A673 (cell line): ENCODE results near the gene ERICH6. TPM values are rescaled to one million over a fixed set of nuclear protein-coding genes. Genes with fewer than 3 reads are reported as not detected.

Experiments
- BruUV-seq: library from RNA; stranded (reverse); fragments of 400-500 nt; replicated peaks from 2 replicates; lab custom pipeline; 2021; lab: Mats Ljungman, UMichigan
- CTCF ChIA-PET: fragments of 300-600 bp; sonication (Branson Sonifier 250); formaldehyde crosslinking; loops from one replicate; lab custom pipeline; 2022; ENCODE audit warnings: antibody characterized with exemption; lab: Charles Lee
- POLR2A ChIA-PET: fragments of 300-600 bp; sonication (Branson Sonifier 250); formaldehyde crosslinking; loops from one replicate; lab custom pipeline; 2022; ENCODE audit warnings: antibody characterized with exemption; ENCODE audit not compliant: low non-redundant PET; lab: Charles Lee
- DNase-seq: peaks from one replicate; pipeline ENCODE4 v3.0.0-alpha.2; 2015; ENCODE audit warnings: low spot score
- H3K27ac ChIP-seq: fragments of 200-600 bp; sonication (generic); 2 replicates; pipeline ENCODE4 v1.5.1; 2016; ENCODE audit warnings: mixed run types, low read depth, mild to moderate bottlenecking, mixed read lengths, antibody characterized with exemption, low read length; ENCODE audit not compliant: poor library complexity, severe bottlenecking
- H3K27me3 ChIP-seq: fragments of 200-600 bp; sonication (generic); replicated peaks from 2 replicates; pipeline ENCODE4 v1.6.1; 2017; ENCODE audit warnings: mixed run types, low read depth, mild to moderate bottlenecking, mixed read lengths, antibody characterized with exemption, low read length; ENCODE audit not compliant: insufficient read depth, poor library complexity
- H3K36me3 ChIP-seq: fragments of 200-600 bp; sonication (generic); 2 replicates; pipeline ENCODE4 v1.6.1; 2016; ENCODE audit warnings: mixed run types, mild to moderate bottlenecking, mixed read lengths, antibody characterized with exemption, low read length; ENCODE audit not compliant: insufficient read depth, poor library complexity, severe bottlenecking
- H3K4me1 ChIP-seq: fragments of 200-600 bp; sonication (generic); 2 replicates; pipeline ENCODE4 v1.6.1; 2017; ENCODE audit warnings: mixed run types, mild to moderate bottlenecking, mixed read lengths, antibody characterized with exemption, low read length; ENCODE audit not compliant: insufficient read depth, poor library complexity, severe bottlenecking
- H3K4me3 ChIP-seq: fragments of 200-600 bp; sonication (generic); 2 replicates; pipeline ENCODE4 v1.5.1; 2016; ENCODE audit warnings: low read depth, mixed run types, mild to moderate bottlenecking, mixed read lengths, low read length; ENCODE audit not compliant: poor library complexity, severe bottlenecking
- H3K9me3 ChIP-seq: fragments of 200-600 bp; sonication (generic); 2 replicates; pipeline ENCODE4 v1.6.1; 2016; ENCODE audit warnings: mixed run types, low read depth, mild to moderate bottlenecking, mixed read lengths, antibody characterized with exemption, low read length; ENCODE audit not compliant: poor library complexity, severe bottlenecking
- CTCF ChIP-seq: fragments of 300-800, 200-600 bp; sonication (generic); conservative IDR thresholded peaks from 2 replicates; pipeline ENCODE4 v1.5.1; 2017; ENCODE audit warnings: low read depth, mild to moderate bottlenecking, antibody characterized with exemption, low read length, moderate library complexity, mixed read lengths
- EZH2 ChIP-seq: fragments of 200-600 bp; sonication (generic); IDR thresholded peaks from 2 replicates; pipeline ENCODE4 v1.6.1; 2017; ENCODE audit warnings: borderline replicate concordance, low read depth, mild to moderate bottlenecking, mixed read lengths, antibody characterized with exemption, low read length; ENCODE audit not compliant: poor library complexity, severe bottlenecking
- intact Hi-C: fragments of 100-400 bp; cut with micrococcal nuclease; formaldehyde crosslinking; loops from one replicate; pipeline ENCODE4 v1.10.0; 2022; ENCODE audit not compliant: unreplicated experiment
- total RNA-seq: library from RNA; stranded (reverse); gene quantifications from 2 replicates; pipeline ENCODE4 v1.2.3, GENCODE V29; 2021

ERICH6 gene
- total RNA-seq, 1 experiment from 2014 or later, result 0.32 TPM

- POLR2A ChIA-PET, result no interaction called here
- H3K36me3 ChIP-seq, result no peaks in the 10 kb centered on the region
- H3K9me3 ChIP-seq, result peaks cover 8% of the 10 kb centered on the region
- no peak overlapping the region for H3K4me3 ChIP-seq
- H3K27ac ChIP-seq, result no peak overlapping the region
- H3K27me3 ChIP-seq, result no peaks in the 10 kb centered on the region
- BruUV-seq, result no TSS peak
- intact Hi-C loops, result no loop called here
- H3K4me1 ChIP-seq, result no peaks in the 10 kb centered on the region
- TF ChIP-seq EZH2 (no peak), CTCF (no peak)
- DNase-seq, result no peak
- CTCF ChIA-PET, result no interaction called here
These were observed 23.2 kb downstream of the ERICH6 start for GRCh38 chr3:150680562-150680961.

GRCh38 chr3:150675587-150675986 is 28.1 kb downstream of the ERICH6 start:
- Histone ChIP-seq H3K27me3 (no peaks in the 10 kb centered on the region), H3K9me3 (peaks cover 14% of the 10 kb centered on the region), H3K4me1 (no peaks in the 10 kb centered on the region), H3K27ac (no peak overlapping the region), H3K4me3 (no peak overlapping the region), H3K36me3 (no peaks in the 10 kb centered on the region)
- BruUV-seq, result no TSS peak
- no peak for TF ChIP-seq EZH2
- no peak for TF ChIP-seq CTCF
- intact Hi-C loops, result no loop called here
- CTCF ChIA-PET, result no interaction called here
- POLR2A ChIA-PET, result no interaction called here
- DNase-seq, result no peak

GRCh38 chr3:150673966-150674365 is 29.8 kb downstream of the ERICH6 start:
- BruUV-seq, result no TSS peak
- H3K27ac ChIP-seq, result no peak overlapping the region
- POLR2A ChIA-PET, result no interaction called here
- H3K9me3 ChIP-seq, result peaks cover 14% of the 10 kb centered on the region
- no peaks in the 10 kb centered on the region for H3K4me1 ChIP-seq
- TF ChIP-seq EZH2 (no peak), CTCF (no peak)
- DNase-seq, result no peak
- H3K27me3 ChIP-seq, result peaks cover 6% of the 10 kb centered on the region
- CTCF ChIA-PET, result no interaction called here
- H3K4me3 ChIP-seq, result no peak overlapping the region
- no peaks in the 10 kb centered on the region for H3K36me3 ChIP-seq
- intact Hi-C loops, result no loop called here
